ENCODE data around the gene LYST. TPM values are rescaled to one million over a fixed set of nuclear protein-coding genes. Genes with fewer than 3 reads are reported as not detected.

Gene LYST
- polyA plus RNA-seq, 3 donors = 3.1 to 9.4 (median 7.9) TPM

Other genes starting within 250 kb of the LYST start
- 1 to 10 TPM; 1.2 to 2.2 (median 2.1) TPM for gene GNG4, start 217.1 kb downstream of the LYST start, polyA plus RNA-seq
- gene NID1, start 198.2 kb upstream of the LYST start, polyA plus RNA-seq = 100 to 1,000 TPM in 1 of 3 donors, 10 to 100 TPM in 2; 25.8 to 143 (median 66.6) TPM

Measured in adipose tissue (tissue), 3 donors.